HepG2 (cell line): Measurements from ENCODE around the gene VPS26B. TPM values are rescaled to one million over a fixed set of nuclear protein-coding genes. Genes with fewer than 3 reads are reported as not detected.

Source experiments
- ATAC-seq: fragments of 200-7000 bp; cut with Tn5 transposase; 3 replicates; pipeline ENCODE4 v1.9.1; 2020; ENCODE audit warnings: mild to moderate bottlenecking, moderate library complexity
- BruUV-seq: library from RNA; stranded (reverse); fragments of 400-500 nt; replicated peaks from 2 replicates; lab custom pipeline; 2021; lab: Mats Ljungman, UMichigan
- CTCF ChIA-PET: fragments of 300-600 bp; formaldehyde crosslinking; extraction: SDS; loops from one replicate; lab custom pipeline; 2021; ENCODE audit warnings: low total read pairs, inconsistent platforms, low intra/inter-chr PET ratio; lab: Yijun Ruan, JAX
- POLR2A ChIA-PET: fragments of 350-600 bp; sonication (Branson Sonifier 250); formaldehyde crosslinking; loops from one replicate; lab custom pipeline; 2020; ENCODE audit warnings: antibody characterized with exemption, inconsistent platforms; lab: Yijun Ruan, JAX
- DNase-seq: peaks from one replicate; pipeline ENCODE4 v3.0.0-alpha.2; 2015; ENCODE audit warnings: low spot score
- FAIRE-seq: peaks from 3 replicates; lab custom pipeline; 2011; peaks lifted over from hg19 to GRCh38; lab: Jason Lieb, UNC
- H2AFZ ChIP-seq: one replicate; pipeline ENCODE4 v1.6.1; 2011; ENCODE audit warnings: low read length, inconsistent platforms
- H3K27ac ChIP-seq: fragments of 300-600 bp; 3 replicates; pipeline ENCODE4 v1.8.0; 2011; ENCODE audit warnings: mixed run types, mild to moderate bottlenecking, mixed read lengths, low read length, inconsistent platforms; ENCODE audit not compliant: insufficient read depth; ENCODE audit errors: extremely low read length
- H3K27me3 ChIP-seq, 2 experiments: fragments of 200-600 bp in 1 of 2; 2 replicates in 1 of 2; 3 replicates in 1 of 2; pipeline versions ENCODE4 v1.6.0 to v1.8.0; 2011; ENCODE audit warnings: low read length in 2 of 2, mild to moderate bottlenecking in 2 of 2, moderate library complexity in 2 of 2, inconsistent platforms in 1 of 2; ENCODE audit not compliant: insufficient read depth in 2 of 2, control insufficient read depth in 1 of 2
- H3K36me3 ChIP-seq, 2 experiments: fragments of 200-600 bp in 1 of 2; replicated peaks in 1 of 2; 2 replicates in 1 of 2; 3 replicates in 1 of 2; pipeline versions ENCODE4 v1.5.1 to v1.8.0; 2011; ENCODE audit warnings: low read length in 2 of 2, inconsistent platforms in 1 of 2; ENCODE audit not compliant: insufficient read depth in 2 of 2, control insufficient read depth in 1 of 2
- H3K4me1 ChIP-seq: 2 replicates; pipeline ENCODE4 v1.5.1; 2012; ENCODE audit warnings: low read length, inconsistent platforms; ENCODE audit not compliant: insufficient read depth
- H3K4me2 ChIP-seq: 2 replicates; pipeline ENCODE4 v1.6.0; 2011; ENCODE audit warnings: low read depth, low read length, inconsistent platforms
- H3K4me3 ChIP-seq, 3 experiments: fragments of 200-600 bp in 1 of 3; sonication (generic), shearing (Covaris generic) in 1 of 3; replicated peaks in 1 of 3; 2 replicates each; pipeline ENCODE4 v1.5.1; 2011 to 2016; ENCODE audit warnings: low read length in 3 of 3, inconsistent platforms in 2 of 3, low read depth in 2 of 3, mild to moderate bottlenecking in 2 of 3, control low read depth in 1 of 3, mixed read lengths in 1 of 3; ENCODE audit not compliant: insufficient read depth in 1 of 3
- H3K79me2 ChIP-seq: one replicate; pipeline ENCODE4 v1.6.1; 2011; ENCODE audit warnings: low read length, inconsistent platforms; ENCODE audit not compliant: insufficient read depth
- H3K9ac ChIP-seq: 2 replicates; pipeline ENCODE4 v1.6.0; 2011; ENCODE audit warnings: mild to moderate bottlenecking, low read depth, low read length, inconsistent platforms; ENCODE audit not compliant: insufficient read depth
- H3K9me3 ChIP-seq: 2 replicates; pipeline ENCODE4 v1.5.1; 2012; ENCODE audit warnings: mild to moderate bottlenecking, low read length
- H4K20me1 ChIP-seq: 2 replicates; pipeline ENCODE4 v1.6.0; 2011; ENCODE audit warnings: inconsistent platforms, mild to moderate bottlenecking, low read length, moderate library complexity; ENCODE audit not compliant: insufficient read depth
- ATF1 ChIP-seq: IDR thresholded peaks from 2 replicates; pipeline ENCODE4 v1.6.1; 2016; ENCODE audit warnings: mild to moderate bottlenecking, control low read depth
- HNF4A ChIP-seq: sonication (generic); formaldehyde crosslinking; IDR thresholded peaks from 2 replicates; pipeline ENCODE4 v1.4.0; 2020; ENCODE audit warnings: missing genetic modification reagents
- HOXA9 ChIP-seq: sonication (generic); formaldehyde crosslinking; IDR thresholded peaks from 2 replicates; pipeline ENCODE4 v1.8.1; 2022; ENCODE audit warnings: missing genetic modification reagents, mild to moderate bottlenecking, moderate library complexity, borderline replicate concordance
- MIXL1 ChIP-seq: IDR thresholded peaks from 2 replicates; pipeline ENCODE4 v1.6.1; 2016
- MXD3 ChIP-seq: IDR thresholded peaks from 2 replicates; pipeline ENCODE4 v1.6.1; 2016; ENCODE audit warnings: mild to moderate bottlenecking, missing biosample characterization, missing genetic modification reagents
- PAWR ChIP-seq: sonication (generic); formaldehyde crosslinking; IDR thresholded peaks from 2 replicates; pipeline ENCODE4 v1.4.0; 2020; ENCODE audit warnings: missing genetic modification reagents, mild to moderate bottlenecking, borderline replicate concordance
- PRDM4 ChIP-seq: sonication (generic); formaldehyde crosslinking; IDR thresholded peaks from 2 replicates; pipeline ENCODE4 v1.9.0; 2021; ENCODE audit warnings: missing genetic modification reagents, borderline replicate concordance
- RBM22 ChIP-seq: fragments of 200-400 bp; formaldehyde crosslinking; optimal IDR thresholded peaks from 2 replicates; pipeline ENCODE3; 2017; ENCODE audit warnings: mild to moderate bottlenecking, low read length, moderate library complexity
- REPIN1 ChIP-seq: sonication (generic); formaldehyde crosslinking; IDR thresholded peaks from 2 replicates; pipeline ENCODE4 v1.8.0; 2022; ENCODE audit warnings: missing genetic modification reagents, low read depth, mild to moderate bottlenecking, borderline replicate concordance
- SP1 ChIP-seq, 2 experiments: fragments of 450-650 bp in 1 of 2; sonication (generic) in 1 of 2; formaldehyde crosslinking in 1 of 2; IDR thresholded peaks; 2 replicates each; pipeline versions ENCODE4 v1.4.0 to v1.6.1; 2016 to 2020; ENCODE audit warnings: missing genetic modification reagents in 1 of 2
- YEATS2 ChIP-seq: sonication (generic); formaldehyde crosslinking; IDR thresholded peaks from 2 replicates; pipeline ENCODE4 v1.4.0; 2020; ENCODE audit warnings: missing genetic modification reagents, borderline replicate concordance
- ZFYVE20 ChIP-seq: sonication (generic); formaldehyde crosslinking; IDR thresholded peaks from 2 replicates; pipeline ENCODE4 v1.8.0; 2023; ENCODE audit warnings: low read depth, mild to moderate bottlenecking, moderate library complexity, missing genetic modification reagents, borderline replicate concordance
- ZNF501 ChIP-seq: sonication (generic); formaldehyde crosslinking; IDR thresholded peaks from 2 replicates; pipeline ENCODE4 v1.5.1; 2020; ENCODE audit warnings: mild to moderate bottlenecking, moderate library complexity, missing genetic modification reagents
- ZNF674 ChIP-seq: sonication (generic); formaldehyde crosslinking; IDR thresholded peaks from 2 replicates; pipeline ENCODE4 v1.5.0; 2020; ENCODE audit warnings: low read depth, mild to moderate bottlenecking, missing genetic modification reagents
- ZNF7 ChIP-seq: IDR thresholded peaks from 2 replicates; pipeline ENCODE4 v1.6.1; 2016; ENCODE audit warnings: missing biosample characterization, missing genetic modification reagents
- WGBS: methylation state at CpG from one replicate; pipeline ENCODE4 v1.1.6; 2017; ENCODE audit warnings: low lambda C conversion rate; 5-methylcytosine and 5-hydroxymethylcytosine counted together
- in situ Hi-C: cut with HindIII; loops from 2 replicates; pipeline ENCODE4 v1.10.0; 2017; ENCODE audit warnings: low pct_unique_long_range_greater_than_20kb; ENCODE audit not compliant: extremely low pct_ligation_motif_present
- intact Hi-C: fragments of 100-400 bp; cut with micrococcal nuclease; formaldehyde crosslinking; loops from one replicate; pipeline ENCODE4 v1.10.0; 2022; ENCODE audit not compliant: unreplicated experiment
- polyA plus RNA-seq, 8 experiments: library from polyadenylated mRNA; depleted of rRNA in 3 of 8; stranded (reverse) in 7 of 8; unstranded in 1 of 8; fragments of >200 nt; fragmentation: Illumina TruSeq in 4 of 8; extraction: Trizol in 4 of 8; gene quantifications; 2 replicates each; pipeline versions ENCODE4 v1.2.1 to v1.2.3, GENCODE V29; 2011 to 2016; ENCODE audit warnings: low read depth in 4 of 8, missing spikeins in 1 of 8, mixed read lengths in 1 of 8; ENCODE audit not compliant: insufficient read depth in 1 of 8
- total RNA-seq, 5 experiments: library from RNA; depleted of rRNA; stranded (reverse); fragments of >200 nt; fragmentation: Illumina TruSeq; extraction: Trizol; gene quantifications; 2 replicates each; pipeline ENCODE4 v1.2.3, GENCODE V29; 2016; ENCODE audit warnings: low read depth in 1 of 5

VPS26B gene
- total and polyA plus RNA-seq, 2 of the 13 experiments (the other 11 are each of a cell fraction or from before 2014, with no cell fraction given) = 20.2 to 23.2 TPM

- TF ChIP-seq ZNF674 (no peak), PAWR (no peak), ZFYVE20 (CRISPR knock-in tag) (no peak)
These were observed 21.6 kb downstream of the VPS26B start (continued) for GRCh38 chr11:134246100-134246499.

GRCh38 chr11:134246678-134247077, 22.2 kb downstream of the VPS26B start:
- DNase-seq (no peak), ATAC-seq (no peak), FAIRE-seq (no peak)
- POLR2A ChIA-PET = no interaction called here
- Histone ChIP-seq H3K27ac (no peak overlapping the region), H3K4me3 (no peak overlapping the region), H3K9ac (no peak overlapping the region), H3K79me2 (peaks cover under 1% of the 10 kb centered on the region), H4K20me1 (no peaks in the 10 kb centered on the region), H3K27me3 (no peaks in the 10 kb centered on the region), H3K4me2 (no peak overlapping the region), H3K9me3 (no peaks in the 10 kb centered on the region), H3K36me3 (peaks cover 11 to 55% of the 10 kb centered on the region in 2 experiments), H3K4me1 (peaks cover 3% of the 10 kb centered on the region), H2AFZ (no peak overlapping the region)
- in situ Hi-C loops (no loop called here), intact Hi-C loops (no loop called here)
- no TSS peak for BruUV-seq
- CTCF ChIA-PET = no interaction called here
- peak; percentile 34 for TF ChIP-seq RBM22
- no peak for TF ChIP-seq ZNF7 (CRISPR knock-in tag)
- 95% methylated on average over 4 of the region's 4 CpGs for WGBS

- no TSS peak for BruUV-seq
- TF ChIP-seq SP1 (IDR thresholded peaks at IDR 0.05) (no peak), SP1 (CRISPR knock-in tag; IDR thresholded peaks at IDR 0.05) (no peak), HNF4A (CRISPR knock-in tag) (no peak), REPIN1 (CRISPR knock-in tag) (no peak), YEATS2 (no peak), ZNF674 (no peak), MXD3 (CRISPR knock-in tag) (no peak), ZNF501 (no peak), ATF1 (no peak), HOXA9 (CRISPR knock-in tag) (no peak), PRDM4 (CRISPR knock-in tag) (no peak), MIXL1 (CRISPR knock-in tag) (no peak)
These were observed 24.5 kb downstream of the VPS26B start for GRCh38 chr11:134248910-134249480.

More at GRCh38 chr11:134248910-134249480, 24.5 kb downstream of the VPS26B start:
- intact Hi-C loops (no loop called here), in situ Hi-C loops (no loop called here)
- Histone ChIP-seq H3K27me3 (no peaks in the 10 kb centered on the region), H2AFZ (no peak overlapping the region), H3K9me3 (no peaks in the 10 kb centered on the region), H3K4me1 (peaks cover 11% of the 10 kb centered on the region), H3K79me2 (peaks cover 11% of the 10 kb centered on the region), H3K4me2 (no peak overlapping the region), H4K20me1 (no peaks in the 10 kb centered on the region), H3K27ac (no peak overlapping the region), H3K4me3 (no peak overlapping the region), H3K36me3 (peaks cover 10 to 48% of the 10 kb centered on the region in 2 experiments), H3K9ac (no peak overlapping the region)
- 91% methylated on average over 7 of the region's 7 CpGs for WGBS
- FAIRE-seq (no peak), ATAC-seq (no peak), DNase-seq (no peak)
- CTCF ChIA-PET = no interaction called here
- POLR2A ChIA-PET = no interaction called here
